Measurements from ENCODE around the gene DENND5A. TPM values are rescaled to one million over a fixed set of nuclear protein-coding genes. Genes with fewer than 3 reads are reported as not detected.

Gene DENND5A
- polyA plus RNA-seq, 1 experiment, result 289 TPM

DNA sequence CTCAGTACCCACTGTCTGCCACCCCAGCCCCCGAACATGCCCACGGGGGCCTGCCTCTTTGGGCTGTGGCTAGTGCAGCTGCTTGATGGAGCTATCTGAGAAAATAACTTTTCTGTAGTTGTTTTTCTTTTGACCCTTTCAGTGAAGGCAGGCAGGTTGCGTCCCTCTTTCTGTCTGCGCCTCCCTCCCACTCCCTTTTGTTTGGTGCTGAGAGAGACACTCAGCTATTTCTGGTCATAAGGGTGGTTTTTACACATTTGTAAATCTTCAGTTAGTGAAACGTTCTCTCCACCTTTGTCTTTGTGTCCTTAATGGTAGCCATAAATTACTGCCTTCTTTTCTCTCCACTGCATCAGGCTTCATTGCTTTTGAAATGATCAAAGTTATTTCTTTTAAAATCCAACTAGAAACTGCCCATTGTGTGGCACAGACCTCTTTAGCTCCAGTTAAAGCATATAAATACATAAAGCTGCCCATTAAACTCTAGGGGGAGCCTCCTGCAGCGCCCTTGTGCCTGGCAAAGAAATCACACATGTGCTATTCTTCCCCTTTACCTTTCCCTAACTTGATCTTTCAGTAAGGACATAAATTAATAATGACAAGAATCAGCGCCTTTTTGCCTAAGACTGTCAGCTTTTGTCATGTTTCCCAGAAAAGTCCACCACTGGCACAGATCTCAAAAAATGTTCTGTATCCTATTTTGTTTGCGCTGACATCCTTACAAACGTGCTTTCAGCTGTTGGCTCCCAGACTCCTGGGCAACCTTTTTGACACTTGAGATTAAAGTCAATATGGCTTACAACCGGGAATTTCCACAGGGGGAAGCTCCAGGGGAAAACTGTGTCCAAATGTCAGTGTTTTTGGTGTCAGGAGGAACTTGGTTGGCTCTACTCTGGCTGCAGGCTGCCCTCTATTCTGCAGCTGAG, 172.0 kb downstream of the DENND5A start:
- TF ChIP-seq, protein P1, sequence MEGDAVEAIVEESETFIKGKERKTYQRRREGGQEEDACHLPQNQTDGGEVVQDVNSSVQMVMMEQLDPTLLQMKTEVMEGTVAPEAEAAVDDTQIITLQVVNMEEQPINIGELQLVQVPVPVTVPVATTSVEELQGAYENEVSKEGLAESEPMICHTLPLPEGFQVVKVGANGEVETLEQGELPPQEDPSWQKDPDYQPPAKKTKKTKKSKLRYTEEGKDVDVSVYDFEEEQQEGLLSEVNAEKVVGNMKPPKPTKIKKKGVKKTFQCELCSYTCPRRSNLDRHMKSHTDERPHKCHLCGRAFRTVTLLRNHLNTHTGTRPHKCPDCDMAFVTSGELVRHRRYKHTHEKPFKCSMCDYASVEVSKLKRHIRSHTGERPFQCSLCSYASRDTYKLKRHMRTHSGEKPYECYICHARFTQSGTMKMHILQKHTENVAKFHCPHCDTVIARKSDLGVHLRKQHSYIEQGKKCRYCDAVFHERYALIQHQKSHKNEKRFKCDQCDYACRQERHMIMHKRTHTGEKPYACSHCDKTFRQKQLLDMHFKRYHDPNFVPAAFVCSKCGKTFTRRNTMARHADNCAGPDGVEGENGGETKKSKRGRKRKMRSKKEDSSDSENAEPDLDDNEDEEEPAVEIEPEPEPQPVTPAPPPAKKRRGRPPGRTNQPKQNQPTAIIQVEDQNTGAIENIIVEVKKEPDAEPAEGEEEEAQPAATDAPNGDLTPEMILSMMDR (IDR thresholded peaks at IDR 0.05; ENCODE audit: insufficient read depth, low read depth, low read length), result no peak
- DNase-seq (ENCODE audit: low read depth), result no peak
- CTCF ChIA-PET, result interaction anchor here (0.7 to 2.3 kb wide), 8 partner anchors 10 to 80 kb away, joined by 3 to 8 read pairs (median 4); no protein-coding TSS in a partner anchor
- POLR2A ChIA-PET, result no interaction called here
- no peak overlapping the region for H3K4me3 ChIP-seq (ENCODE audit: low read depth, low read length)
- H3K36me3 ChIP-seq (ENCODE audit: control insufficient read depth, insufficient read depth, low read length), result no peaks in the 10 kb centered on the region
- H3K27me3 ChIP-seq (ENCODE audit: control insufficient read depth, insufficient read depth, low read length), result peaks cover 3% of the 10 kb centered on the region; the same call in 1 of the 2 replicates

DNA sequence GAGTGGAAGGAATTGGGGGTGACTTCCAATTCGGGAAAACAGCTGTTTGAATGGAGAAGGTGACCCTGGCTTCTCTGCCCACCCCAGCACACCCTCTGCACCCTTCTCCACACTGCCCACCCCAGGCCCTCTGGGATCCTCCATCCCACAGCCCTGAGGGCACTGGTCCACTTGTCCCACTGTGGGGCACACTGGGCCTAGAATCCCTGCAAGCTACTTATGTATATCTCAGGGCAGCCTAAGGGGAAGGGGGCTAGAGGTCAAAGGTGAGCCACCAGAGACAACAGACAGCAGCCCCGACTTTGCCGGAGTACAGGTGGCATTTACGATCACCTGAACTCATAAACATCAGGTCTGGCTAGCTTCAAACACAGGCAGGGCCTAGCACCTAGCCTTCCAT, 173.1 kb downstream of the DENND5A start:
- TF ChIP-seq, protein P1 (IDR thresholded peaks at IDR 0.05; ENCODE audit: insufficient read depth, low read depth, low read length), result no peak
- Histone ChIP-seq H3K36me3 (ENCODE audit: control insufficient read depth, insufficient read depth, low read length) (no peaks in the 10 kb centered on the region), H3K4me3 (ENCODE audit: low read depth, low read length) (no peak overlapping the region; the same call in 1 of the 2 replicates), H3K27me3 (ENCODE audit: control insufficient read depth, insufficient read depth, low read length) (peaks cover 3% of the 10 kb centered on the region; the same call in 1 of the 2 replicates)
- CTCF ChIA-PET, result interaction anchor here (0.7 to 2.3 kb wide), 6 partner anchors 9 to 79 kb away, joined by 3 to 8 read pairs (median 3); no protein-coding TSS in a partner anchor
- POLR2A ChIA-PET, result no interaction called here
- no peak for DNase-seq (ENCODE audit: low read depth)

DNA sequence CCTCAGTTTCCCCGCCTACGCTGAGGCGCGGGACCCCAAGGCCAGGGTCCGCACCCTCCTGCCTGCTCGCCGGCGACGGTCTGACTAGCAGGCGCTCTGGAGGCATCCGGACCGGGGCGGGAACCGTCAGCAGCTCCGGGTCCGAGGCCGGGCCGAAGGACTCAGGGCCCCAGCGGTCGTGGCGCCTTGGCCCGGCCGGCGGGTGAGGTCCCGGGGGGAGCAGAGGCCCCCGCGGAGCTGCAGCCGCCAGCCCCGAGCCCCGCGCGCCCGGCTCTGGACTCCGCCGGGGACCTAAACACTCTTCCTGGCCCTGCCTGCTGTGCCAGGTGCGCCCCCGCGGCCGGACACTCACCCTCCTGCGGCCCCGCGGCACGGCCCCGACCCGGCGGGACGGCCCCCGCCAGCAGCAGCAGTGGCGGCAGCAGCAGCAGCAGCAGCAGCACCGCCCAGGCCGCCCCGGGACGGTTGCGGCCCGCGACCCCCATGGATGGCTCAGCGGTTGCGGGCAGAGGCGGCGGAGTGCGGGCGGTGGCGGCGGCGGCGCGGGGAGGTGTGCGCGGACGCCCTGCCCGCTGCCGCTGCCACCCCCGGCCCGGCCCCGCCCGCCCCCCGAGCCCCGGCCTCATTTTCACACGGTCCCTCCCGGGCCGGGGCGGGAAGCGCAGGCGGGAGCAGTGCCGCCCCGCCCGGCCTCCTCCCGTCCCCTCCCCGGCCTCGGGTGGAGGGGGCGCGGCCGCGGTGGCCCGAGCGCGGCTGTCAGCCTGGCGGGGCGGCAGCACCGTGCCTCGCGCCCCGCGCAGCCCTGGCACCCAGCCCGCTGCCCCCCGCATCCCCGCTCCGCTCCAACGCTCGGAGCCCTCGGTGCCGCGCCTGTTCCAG, 173.9 kb downstream of the DENND5A start, which contains the start of gene SCUBE2:
Gene SCUBE2, minus strand, starts transcription at position 556 of the 879 bp plus-strand sequence. Its CDS starts 71 bp downstream, at position 485.
- Histone ChIP-seq H3K36me3 (ENCODE audit: control insufficient read depth, insufficient read depth, low read length) (no peaks in the 10 kb centered on the region), H3K27me3 (ENCODE audit: control insufficient read depth, insufficient read depth, low read length) (peaks cover 3% of the 10 kb centered on the region; the same call in 1 of the 2 replicates), H3K4me3 (ENCODE audit: low read depth, low read length) (peak within 1 kb of the TSS; percentile 37)
- DNase-seq (ENCODE audit: low read depth), result no peak
- POLR2A ChIA-PET, result no interaction called here
- TF ChIP-seq, protein P1 (IDR thresholded peaks at IDR 0.05; ENCODE audit: insufficient read depth, low read depth, low read length), result no peak
- CTCF ChIA-PET, result interaction anchor here (1.5 to 2.3 kb wide), 3 partner anchors 12 to 75 kb away, joined by 3 to 8 read pairs (median 3); no protein-coding TSS in a partner anchor

DNA sequence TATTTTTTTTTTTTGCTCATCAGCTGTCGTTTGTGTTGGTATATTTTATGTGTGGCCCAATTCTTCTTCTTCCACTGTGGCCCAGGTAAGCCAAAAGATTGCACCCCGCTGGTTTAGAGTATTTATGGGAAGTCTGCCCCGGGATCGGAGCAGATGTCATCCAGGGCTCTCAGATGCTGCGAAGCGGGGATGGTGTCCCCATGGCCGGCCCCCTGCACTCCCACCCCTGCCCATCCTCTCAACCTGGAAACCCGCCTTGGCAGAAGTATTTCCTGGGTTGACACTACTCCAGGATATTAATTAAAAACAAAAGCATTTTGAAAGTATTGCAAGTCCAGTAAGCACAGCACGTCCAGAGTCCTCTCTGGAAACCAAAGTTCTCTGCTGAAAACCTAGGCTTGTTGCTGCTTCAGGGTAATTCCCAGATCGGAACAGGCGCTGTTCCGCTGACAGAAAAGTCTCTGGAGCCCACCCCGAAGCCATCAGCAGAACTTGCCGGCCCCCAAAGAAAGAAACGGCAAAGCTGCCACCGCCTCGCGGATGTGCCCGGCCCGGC, 174.6 kb downstream of the DENND5A start:
- DNase-seq (ENCODE audit: low read depth), result no peak

More for the DNA sequence above, 174.6 kb downstream of the DENND5A start:
- peak overlapping the region; percentile 37 for H3K4me3 ChIP-seq (ENCODE audit: low read depth, low read length)
- ChIA-PET POLR2A (no interaction called here), CTCF (interaction anchor here (0.6 to 1.8 kb wide), 2 partner anchors 75 to 276 kb away, joined by 3 to 5 read pairs; no protein-coding TSS in a partner anchor)
- TF ChIP-seq, protein P1 (IDR thresholded peaks at IDR 0.05; ENCODE audit: insufficient read depth, low read depth, low read length), result no peak
- H3K36me3 ChIP-seq (ENCODE audit: control insufficient read depth, insufficient read depth, low read length), result no peaks in the 10 kb centered on the region
- peaks cover 3% of the 10 kb centered on the region; the same call in 1 of the 2 replicates for H3K27me3 ChIP-seq (ENCODE audit: control insufficient read depth, insufficient read depth, low read length)

All from BJ (cell line).